ENCODE measurements around the gene MCM7. TPM values are rescaled to one million over a fixed set of nuclear protein-coding genes. Genes with fewer than 3 reads are reported as not detected.
A peak's percentile ranks its signal among the peaks of the same experiment; 100 is the strongest.

The MCM7 gene
- total RNA-seq, 1 experiment from 2014 or later, result 240 TPM

DNA sequence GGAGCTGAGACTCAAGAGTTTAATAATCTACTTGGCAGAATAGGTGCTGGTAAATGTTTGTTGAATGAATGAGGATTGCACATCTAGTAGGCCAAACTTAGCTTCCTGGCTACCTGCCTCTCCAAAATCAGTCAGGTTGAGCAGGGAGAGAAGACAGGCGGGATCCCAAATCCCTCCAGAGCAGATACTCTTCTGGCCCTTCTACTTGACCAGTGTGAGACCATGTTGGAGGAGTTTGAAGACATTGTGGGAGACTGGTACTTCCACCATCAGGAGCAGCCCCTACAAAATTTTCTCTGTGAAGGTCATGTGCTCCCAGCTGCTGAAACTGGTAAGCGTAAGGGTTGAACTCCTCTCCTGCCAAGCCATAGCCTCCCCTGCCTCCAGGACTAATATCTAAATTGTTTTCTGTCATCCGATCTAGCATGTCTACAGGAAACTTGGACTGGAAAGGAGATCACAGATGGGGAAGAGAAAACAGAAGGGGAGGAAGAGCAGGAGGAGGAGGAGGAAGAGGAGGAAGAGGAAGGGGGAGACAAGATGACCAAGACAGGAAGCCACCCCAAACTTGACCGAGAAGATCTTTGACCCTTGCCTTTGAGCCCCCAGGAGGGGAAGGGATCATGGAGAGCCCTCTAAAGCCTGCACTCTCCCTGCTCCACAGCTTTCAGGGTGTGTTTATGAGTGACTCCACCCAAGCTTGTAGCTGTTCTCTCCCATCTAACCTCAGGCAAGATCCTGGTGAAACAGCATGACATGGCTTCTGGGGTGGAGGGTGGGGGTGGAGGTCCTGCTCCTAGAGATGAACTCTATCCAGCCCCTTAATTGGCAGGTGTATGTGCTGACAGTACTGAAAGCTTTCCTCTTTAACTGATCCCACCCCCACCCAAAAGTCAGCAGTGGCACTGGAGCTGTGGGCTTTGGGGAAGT is 23.4 kb upstream of the MCM7 start:
- Histone ChIP-seq H3K36me3 (ENCODE audit: control insufficient read depth, insufficient read depth, low read length) (no peaks in the 10 kb centered on the region), H3K4me3 (ENCODE audit: low read depth, low read length) (no peak overlapping the region), H3K4me1 (peaks cover 26% of the 10 kb centered on the region), H3K9me3 (no peaks in the 10 kb centered on the region), H3K27me3 (replicated peaks; ENCODE audit: control insufficient read depth, insufficient read depth, low read length) (no peaks in the 10 kb centered on the region)
- intact Hi-C loops (cut with micrococcal nuclease; ENCODE audit: unreplicated experiment), result loop anchor here (1.0 kb wide), 1 partner anchor 23 kb away; the partner anchor contains the start of genes AP4M1 and MCM7
- ChIA-PET POLR2A (interaction anchor here (0.6 to 0.9 kb wide), 3 partner anchors 23 to 84 kb away, joined by 3 to 4 read pairs (median 3); partner anchors contain the start of genes AP4M1, LAMTOR4 and MCM7), CTCF (no interaction called here)
- no peak overlapping the region for H3K27ac Mint-ChIP-seq (ENCODE audit: unreplicated experiment)
- no peak for DNase-seq
- no TSS peak for BruUV-seq (replicated peaks)
- TF ChIP-seq CTCF (IDR thresholded peaks at IDR 0.05; ENCODE audit: insufficient read depth in 1 of 2, low read depth in 1 of 2, low read length in 1 of 2, severe bottlenecking in 1 of 2, unreplicated experiment in 1 of 2), result no peak
- H3K27me3 Mint-ChIP-seq (ENCODE audit: insufficient read depth, unreplicated experiment), result no peaks in the 10 kb centered on the region
- no peaks in the 10 kb centered on the region for H3K9me3 Mint-ChIP-seq (ENCODE audit: unreplicated experiment)
- H3K36me3 Mint-ChIP-seq (ENCODE audit: insufficient read depth, unreplicated experiment), result peaks cover 23% of the 10 kb centered on the region
- peak overlapping the region; percentile 37 for H3K4me3 Mint-ChIP-seq (ENCODE audit: unreplicated experiment)
- peaks cover 22% of the 10 kb centered on the region for H3K4me1 Mint-ChIP-seq (ENCODE audit: low read depth, unreplicated experiment)

DNA sequence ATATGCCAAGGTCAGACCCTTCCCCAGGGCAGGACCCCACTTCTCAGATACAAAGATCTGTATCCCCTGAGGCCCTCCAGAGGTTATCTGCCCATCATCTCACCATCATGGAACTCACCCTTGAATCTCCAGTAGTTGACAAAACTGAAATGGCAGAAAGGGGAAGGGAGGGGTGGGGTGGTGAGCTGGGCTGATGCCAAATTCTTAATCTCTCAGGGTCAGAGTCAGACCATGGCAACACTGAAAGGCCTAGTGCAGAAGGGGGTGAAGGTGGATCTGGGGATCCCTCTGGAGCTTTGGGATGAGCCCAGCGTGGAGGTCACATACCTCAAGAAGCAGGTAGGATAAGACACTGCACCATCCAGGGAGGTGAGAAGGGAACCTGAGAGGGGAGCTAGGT is 21.4 kb upstream of the MCM7 start:
- peaks cover 22% of the 10 kb centered on the region for H3K4me1 Mint-ChIP-seq (ENCODE audit: low read depth, unreplicated experiment)
- peaks cover 35% of the 10 kb centered on the region for H3K36me3 Mint-ChIP-seq (ENCODE audit: insufficient read depth, unreplicated experiment)
- no TSS peak for BruUV-seq (replicated peaks)
- TF ChIP-seq CTCF (IDR thresholded peaks at IDR 0.05; ENCODE audit: insufficient read depth in 1 of 2, low read depth in 1 of 2, low read length in 1 of 2, severe bottlenecking in 1 of 2, unreplicated experiment in 1 of 2), result no peak
- Histone ChIP-seq H3K36me3 (ENCODE audit: control insufficient read depth, insufficient read depth, low read length) (no peaks in the 10 kb centered on the region), H3K9me3 (no peaks in the 10 kb centered on the region), H3K27me3 (replicated peaks; ENCODE audit: control insufficient read depth, insufficient read depth, low read length) (no peaks in the 10 kb centered on the region), H3K4me1 (peaks cover 19% of the 10 kb centered on the region), H3K4me3 (ENCODE audit: low read depth, low read length) (no peak overlapping the region)
- no peak for DNase-seq
- intact Hi-C loops (cut with micrococcal nuclease; ENCODE audit: unreplicated experiment), result no loop called here
- H3K27me3 Mint-ChIP-seq (ENCODE audit: insufficient read depth, unreplicated experiment), result no peaks in the 10 kb centered on the region
- H3K9me3 Mint-ChIP-seq (ENCODE audit: unreplicated experiment), result no peaks in the 10 kb centered on the region
- CTCF ChIA-PET, result no interaction called here
- H3K4me3 Mint-ChIP-seq (ENCODE audit: unreplicated experiment), result no peak overlapping the region
- H3K27ac Mint-ChIP-seq (ENCODE audit: unreplicated experiment), result no peak overlapping the region
- POLR2A ChIA-PET, result no interaction called here

- Histone ChIP-seq H3K4me3 (ENCODE audit: low read depth, low read length) (no peak overlapping the region), H3K27me3 (replicated peaks; ENCODE audit: control insufficient read depth, insufficient read depth, low read length) (no peaks in the 10 kb centered on the region), H3K9me3 (no peaks in the 10 kb centered on the region), H3K36me3 (ENCODE audit: control insufficient read depth, insufficient read depth, low read length) (no peaks in the 10 kb centered on the region), H3K4me1 (peaks cover 19% of the 10 kb centered on the region)
- POLR2A ChIA-PET, result no interaction called here
- Mint-ChIP-seq H3K27ac (ENCODE audit: unreplicated experiment) (no peak overlapping the region), H3K4me3 (ENCODE audit: unreplicated experiment) (no peak overlapping the region), H3K4me1 (ENCODE audit: low read depth, unreplicated experiment) (peaks cover 22% of the 10 kb centered on the region), H3K9me3 (ENCODE audit: unreplicated experiment) (no peaks in the 10 kb centered on the region), H3K27me3 (ENCODE audit: insufficient read depth, unreplicated experiment) (no peaks in the 10 kb centered on the region), H3K36me3 (ENCODE audit: insufficient read depth, unreplicated experiment) (peaks cover 33% of the 10 kb centered on the region)
- DNase-seq, result no peak
- no peak for TF ChIP-seq CTCF (IDR thresholded peaks at IDR 0.05; ENCODE audit: insufficient read depth in 1 of 2, low read depth in 1 of 2, low read length in 1 of 2, severe bottlenecking in 1 of 2, unreplicated experiment in 1 of 2)
- CTCF ChIA-PET, result no interaction called here
- intact Hi-C loops (cut with micrococcal nuclease; ENCODE audit: unreplicated experiment), result no loop called here
- BruUV-seq (replicated peaks), result no TSS peak
Observed at GRCh38 chr7:100122067-100122466, 20.9 kb upstream of the MCM7 start.
